Measurements from ENCODE around the gene POU6F2.

DNA sequence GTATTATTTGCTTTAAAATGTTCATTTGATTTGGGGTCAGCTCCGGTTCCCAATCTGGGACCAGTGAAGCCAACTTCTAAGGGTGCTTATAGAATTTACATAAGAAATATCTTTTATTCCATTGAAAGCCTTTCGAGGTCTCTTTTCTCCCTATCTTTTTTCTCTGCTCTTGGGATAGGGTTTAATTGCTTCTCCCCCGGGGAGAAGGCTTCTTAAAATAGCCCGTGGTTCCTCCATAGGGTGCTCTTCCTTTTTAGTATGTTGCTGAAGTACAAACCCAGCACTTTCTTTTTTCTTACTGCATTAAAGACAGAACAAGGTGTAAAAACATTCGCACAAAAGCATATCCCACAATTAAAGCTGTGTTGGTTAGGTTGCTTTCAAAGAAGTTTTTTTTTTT, 107.5 kb downstream of the POU6F2 start:
- TF ChIP-seq EZH2 (IDR thresholded peaks at IDR 0.05; ENCODE audit: low read length, missing control alignments), result no peak
- TF ChIP-seq, protein P1, sequence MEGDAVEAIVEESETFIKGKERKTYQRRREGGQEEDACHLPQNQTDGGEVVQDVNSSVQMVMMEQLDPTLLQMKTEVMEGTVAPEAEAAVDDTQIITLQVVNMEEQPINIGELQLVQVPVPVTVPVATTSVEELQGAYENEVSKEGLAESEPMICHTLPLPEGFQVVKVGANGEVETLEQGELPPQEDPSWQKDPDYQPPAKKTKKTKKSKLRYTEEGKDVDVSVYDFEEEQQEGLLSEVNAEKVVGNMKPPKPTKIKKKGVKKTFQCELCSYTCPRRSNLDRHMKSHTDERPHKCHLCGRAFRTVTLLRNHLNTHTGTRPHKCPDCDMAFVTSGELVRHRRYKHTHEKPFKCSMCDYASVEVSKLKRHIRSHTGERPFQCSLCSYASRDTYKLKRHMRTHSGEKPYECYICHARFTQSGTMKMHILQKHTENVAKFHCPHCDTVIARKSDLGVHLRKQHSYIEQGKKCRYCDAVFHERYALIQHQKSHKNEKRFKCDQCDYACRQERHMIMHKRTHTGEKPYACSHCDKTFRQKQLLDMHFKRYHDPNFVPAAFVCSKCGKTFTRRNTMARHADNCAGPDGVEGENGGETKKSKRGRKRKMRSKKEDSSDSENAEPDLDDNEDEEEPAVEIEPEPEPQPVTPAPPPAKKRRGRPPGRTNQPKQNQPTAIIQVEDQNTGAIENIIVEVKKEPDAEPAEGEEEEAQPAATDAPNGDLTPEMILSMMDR (conservative IDR thresholded peaks at IDR 0.05 in 1 of 2, IDR thresholded peaks at IDR 0.05 in 1 of 2; ENCODE audit: low read depth in 1 of 2, low read length in 2 of 2), result no peak

Measured in fibroblast of lung (primary cell).